ENCODE data around the gene PPP2R5B. TPM values are rescaled to one million over a fixed set of nuclear protein-coding genes. Genes with fewer than 3 reads are reported as not detected.

Gene PPP2R5B
- total RNA-seq, 1 experiment from 2014 or later = 38.0 TPM

DNA sequence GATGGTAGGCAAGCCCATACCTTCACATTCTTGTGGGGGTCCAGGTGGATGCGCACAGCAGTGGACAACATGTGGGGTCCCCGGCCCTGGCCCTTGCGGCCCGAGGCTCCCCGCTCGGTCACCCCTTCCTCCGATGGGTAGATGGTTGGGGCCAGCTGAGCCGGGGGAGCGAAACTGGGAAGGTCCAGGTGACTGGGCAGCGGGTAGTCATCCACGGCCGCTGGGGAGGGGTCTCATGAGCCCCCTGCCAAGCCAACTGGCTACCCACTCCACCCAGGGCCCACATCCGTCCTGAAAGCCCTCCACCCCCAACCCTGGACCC, 18.2 kb upstream of the PPP2R5B start:
- H3K36me3 Mint-ChIP-seq (ENCODE audit: insufficient read depth, unreplicated experiment) = peaks cover 45% of the 10 kb centered on the region
- no peak overlapping the region for H3K4me3 Mint-ChIP-seq (ENCODE audit: unreplicated experiment)
- H3K27ac Mint-ChIP-seq (ENCODE audit: low read depth, unreplicated experiment) = no peak overlapping the region
- H3K9me3 Mint-ChIP-seq (ENCODE audit: unreplicated experiment) = no peaks in the 10 kb centered on the region
- ChIA-PET CTCF (interaction anchor here (0.9 kb wide), 1 partner anchor 12 kb away, joined by 4 read pairs; no protein-coding TSS in a partner anchor), POLR2A (no interaction called here)
- H3K4me1 Mint-ChIP-seq (ENCODE audit: insufficient read depth, unreplicated experiment) = no peaks in the 10 kb centered on the region
- no peak for DNase-seq (ENCODE audit: unreplicated experiment)
- TF ChIP-seq, protein P1, sequence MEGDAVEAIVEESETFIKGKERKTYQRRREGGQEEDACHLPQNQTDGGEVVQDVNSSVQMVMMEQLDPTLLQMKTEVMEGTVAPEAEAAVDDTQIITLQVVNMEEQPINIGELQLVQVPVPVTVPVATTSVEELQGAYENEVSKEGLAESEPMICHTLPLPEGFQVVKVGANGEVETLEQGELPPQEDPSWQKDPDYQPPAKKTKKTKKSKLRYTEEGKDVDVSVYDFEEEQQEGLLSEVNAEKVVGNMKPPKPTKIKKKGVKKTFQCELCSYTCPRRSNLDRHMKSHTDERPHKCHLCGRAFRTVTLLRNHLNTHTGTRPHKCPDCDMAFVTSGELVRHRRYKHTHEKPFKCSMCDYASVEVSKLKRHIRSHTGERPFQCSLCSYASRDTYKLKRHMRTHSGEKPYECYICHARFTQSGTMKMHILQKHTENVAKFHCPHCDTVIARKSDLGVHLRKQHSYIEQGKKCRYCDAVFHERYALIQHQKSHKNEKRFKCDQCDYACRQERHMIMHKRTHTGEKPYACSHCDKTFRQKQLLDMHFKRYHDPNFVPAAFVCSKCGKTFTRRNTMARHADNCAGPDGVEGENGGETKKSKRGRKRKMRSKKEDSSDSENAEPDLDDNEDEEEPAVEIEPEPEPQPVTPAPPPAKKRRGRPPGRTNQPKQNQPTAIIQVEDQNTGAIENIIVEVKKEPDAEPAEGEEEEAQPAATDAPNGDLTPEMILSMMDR (IDR thresholded peaks at IDR 0.05; ENCODE audit: unreplicated experiment) = no peak
- no peaks in the 10 kb centered on the region for H3K27me3 Mint-ChIP-seq (ENCODE audit: insufficient read depth, unreplicated experiment)
- no TSS peak for BruUV-seq (replicated peaks)
- intact Hi-C loops (cut with micrococcal nuclease) = no loop called here

DNA sequence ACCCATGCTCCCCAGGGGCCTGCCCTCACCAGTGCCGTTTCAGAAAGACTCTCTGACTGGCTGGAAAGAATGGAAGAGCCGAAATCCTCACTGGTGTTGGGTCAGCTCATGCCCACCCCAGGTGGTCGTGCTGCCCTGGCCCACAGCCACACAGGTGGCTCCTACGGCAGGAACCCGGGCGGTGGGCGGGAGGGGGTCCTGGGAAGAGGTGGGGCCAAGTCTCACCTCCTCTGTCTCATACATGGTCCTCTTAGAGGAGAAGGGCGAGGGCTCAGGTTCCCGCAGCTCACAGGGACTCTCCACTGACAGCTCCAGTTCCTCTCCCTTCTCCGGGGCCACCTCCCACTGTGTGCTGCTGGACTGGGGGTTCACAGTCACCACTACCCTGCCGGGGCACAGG, 15.7 kb upstream of the PPP2R5B start:
- BruUV-seq (replicated peaks) = no TSS peak
- no peak for DNase-seq (ENCODE audit: unreplicated experiment)
- Mint-ChIP-seq H3K36me3 (ENCODE audit: insufficient read depth, unreplicated experiment) (peaks cover 66% of the 10 kb centered on the region), H3K27me3 (ENCODE audit: insufficient read depth, unreplicated experiment) (no peaks in the 10 kb centered on the region), H3K4me1 (ENCODE audit: insufficient read depth, unreplicated experiment) (no peaks in the 10 kb centered on the region), H3K4me3 (ENCODE audit: unreplicated experiment) (no peak overlapping the region), H3K27ac (ENCODE audit: low read depth, unreplicated experiment) (no peak overlapping the region), H3K9me3 (ENCODE audit: unreplicated experiment) (no peaks in the 10 kb centered on the region)
- POLR2A ChIA-PET = no interaction called here
- CTCF ChIA-PET = interaction anchor here (0.7 kb wide), 1 partner anchor 113 kb away, joined by 3 read pairs; no protein-coding TSS in a partner anchor
- intact Hi-C loops (cut with micrococcal nuclease) = no loop called here
- TF ChIP-seq, protein P1 (IDR thresholded peaks at IDR 0.05; ENCODE audit: unreplicated experiment) = no peak

GRCh38 chr11:64909653-64910343, 14.7 kb upstream of the PPP2R5B start:
- intact Hi-C loops (cut with micrococcal nuclease) = loop anchor here (10.0 kb wide), 1 partner anchor 205 kb away; the partner anchor contains the start of genes TM7SF2 and ZNHIT2
- H3K4me1 Mint-ChIP-seq (ENCODE audit: insufficient read depth, unreplicated experiment) = no peaks in the 10 kb centered on the region

DNA sequence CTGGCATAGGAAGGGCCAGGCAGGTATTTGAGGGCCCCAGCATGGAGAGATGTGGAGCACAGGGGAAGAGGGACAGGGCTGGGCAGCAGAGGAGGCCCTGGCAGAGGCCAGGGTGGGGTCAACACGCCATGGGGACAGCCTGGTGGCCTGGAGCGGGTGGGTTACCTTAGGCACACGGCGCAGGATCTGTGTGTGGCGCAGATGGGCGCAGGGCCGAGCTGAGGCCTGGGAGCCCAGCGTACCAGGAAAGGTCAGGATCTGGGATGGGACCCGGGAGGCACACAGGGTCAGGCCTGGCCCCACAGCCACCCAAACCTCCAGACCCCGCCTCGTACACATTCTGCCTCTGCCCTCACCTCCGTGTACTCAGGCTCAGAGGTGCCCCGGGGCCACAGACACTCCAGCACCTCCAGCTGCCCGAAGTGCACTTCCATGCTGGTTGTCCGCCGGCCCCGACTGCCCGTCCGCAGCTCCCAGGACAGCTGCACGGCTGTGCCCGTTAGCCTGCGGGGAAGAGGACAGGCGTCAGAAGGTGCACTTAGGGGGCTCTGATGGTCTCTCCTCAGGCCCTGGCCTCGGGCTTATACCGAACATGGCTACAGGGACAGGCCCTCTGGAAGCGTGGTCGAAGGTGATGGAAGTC, 13.9 kb upstream of the PPP2R5B start:
- intact Hi-C loops (cut with micrococcal nuclease) = loop anchor here (10.0 kb wide), 1 partner anchor 204 kb away; the partner anchor contains the start of genes TM7SF2 and ZNHIT2
- BruUV-seq (replicated peaks) = no TSS peak

More at GRCh38 chr11:64909653-64910343, 14.7 kb upstream of the PPP2R5B start:
- H3K27me3 Mint-ChIP-seq (ENCODE audit: insufficient read depth, unreplicated experiment) = no peaks in the 10 kb centered on the region
- no peak for DNase-seq (ENCODE audit: unreplicated experiment)
- CTCF ChIA-PET = interaction anchor here (0.7 kb wide), 1 partner anchor 112 kb away, joined by 3 read pairs; no protein-coding TSS in a partner anchor
- no peaks in the 10 kb centered on the region for H3K9me3 Mint-ChIP-seq (ENCODE audit: unreplicated experiment)
- TF ChIP-seq, protein P1 (IDR thresholded peaks at IDR 0.05; ENCODE audit: unreplicated experiment) = no peak
- peaks cover 67% of the 10 kb centered on the region for H3K36me3 Mint-ChIP-seq (ENCODE audit: insufficient read depth, unreplicated experiment)
- no peak overlapping the region for H3K4me3 Mint-ChIP-seq (ENCODE audit: unreplicated experiment)
- no peak overlapping the region for H3K27ac Mint-ChIP-seq (ENCODE audit: low read depth, unreplicated experiment)
- no TSS peak for BruUV-seq (replicated peaks)
- POLR2A ChIA-PET = no interaction called here

More for the DNA sequence above, 13.9 kb upstream of the PPP2R5B start:
- H3K36me3 Mint-ChIP-seq (ENCODE audit: insufficient read depth, unreplicated experiment) = peaks cover 67% of the 10 kb centered on the region
- CTCF ChIA-PET = no interaction called here
- POLR2A ChIA-PET = no interaction called here
- no peak overlapping the region for H3K27ac Mint-ChIP-seq (ENCODE audit: low read depth, unreplicated experiment)
- H3K9me3 Mint-ChIP-seq (ENCODE audit: unreplicated experiment) = no peaks in the 10 kb centered on the region
- H3K4me3 Mint-ChIP-seq (ENCODE audit: unreplicated experiment) = no peak overlapping the region
- H3K27me3 Mint-ChIP-seq (ENCODE audit: insufficient read depth, unreplicated experiment) = no peaks in the 10 kb centered on the region
- no peaks in the 10 kb centered on the region for H3K4me1 Mint-ChIP-seq (ENCODE audit: insufficient read depth, unreplicated experiment)
- TF ChIP-seq, protein P1 (IDR thresholded peaks at IDR 0.05; ENCODE audit: unreplicated experiment) = no peak
- DNase-seq (ENCODE audit: unreplicated experiment) = no peak

All from MCF 10A (cell line).